Liver (tissue), 9 donors: ENCODE measurements around the gene SPTBN4. TPM values are rescaled to one million over a fixed set of nuclear protein-coding genes. Genes with fewer than 3 reads are reported as not detected.
"Not testable (repeated sequence)": the region's sequence is repeated elsewhere in the genome, so short reads cannot be mapped to it uniquely, and the experiment has no call there.

ENCODE experiments used
- DNase-seq: peaks from one replicate; pipeline ENCODE4 v3.0.0-alpha.2; 2017; ENCODE audit warnings: low spot score
- H3K27ac ChIP-seq, 2 donors: one replicate each; pipeline ENCODE4 v1.7.0; 2013; ENCODE audit warnings: inconsistent platforms in 2 of 2, low read length in 2 of 2, control low read depth in 1 of 2, low read depth in 1 of 2, mild to moderate bottlenecking in 1 of 2
- H3K27me3 ChIP-seq, 4 donors: one replicate each; pipeline versions ENCODE4 v1.6.1 to v1.7.0; 2013; ENCODE audit warnings: low read length in 3 of 4, inconsistent platforms in 1 of 4, mild to moderate bottlenecking in 1 of 4, moderate library complexity in 1 of 4; ENCODE audit not compliant: control insufficient read depth in 4 of 4, insufficient read depth in 4 of 4
- H3K36me3 ChIP-seq, 4 donors: one replicate each; pipeline versions ENCODE4 v1.6.1 to v1.7.0; 2013; ENCODE audit warnings: low read length in 3 of 4, mild to moderate bottlenecking in 3 of 4, low read depth in 1 of 4, moderate library complexity in 1 of 4; ENCODE audit not compliant: control insufficient read depth in 4 of 4, insufficient read depth in 3 of 4
- H3K4me1 ChIP-seq, 4 donors: one replicate each; pipeline versions ENCODE4 v1.6.1 to v1.7.0; 2013; ENCODE audit warnings: low read length in 3 of 4, mild to moderate bottlenecking in 3 of 4, moderate library complexity in 1 of 4; ENCODE audit not compliant: control insufficient read depth in 4 of 4, insufficient read depth in 4 of 4
- H3K4me3 ChIP-seq, 3 donors: one replicate each; pipeline versions ENCODE4 v1.6.1 to v1.7.0; 2013; ENCODE audit warnings: low read length in 3 of 3, control low read depth in 1 of 3, low read depth in 1 of 3, mild to moderate bottlenecking in 1 of 3
- H3K9ac ChIP-seq, 2 donors: one replicate each; pipeline ENCODE4 v1.7.0; 2013; ENCODE audit warnings: low read length in 2 of 2, mild to moderate bottlenecking in 2 of 2, moderate library complexity in 2 of 2, control low read depth in 1 of 2, low read depth in 1 of 2
- H3K9me3 ChIP-seq, 4 donors: one replicate each; pipeline versions ENCODE4 v1.6.1 to v1.7.0; 2013; ENCODE audit warnings: low read length in 3 of 4; ENCODE audit not compliant: control insufficient read depth in 4 of 4
- FOXA1 ChIP-seq: IDR thresholded peaks from 2 replicates; pipeline ENCODE4 v1.6.1; 2016; ENCODE audit warnings: antibody characterized with exemption
- JUND ChIP-seq, 2 donors: IDR thresholded peaks; 2 replicates each; pipeline ENCODE4 v1.6.1; 2016; ENCODE audit warnings: antibody characterized with exemption in 2 of 2
- WGBS: extraction: QIAGEN DNeasy Blood & Tissue Kit; methylation state at CpG from one replicate; pipeline ENCODE4 v1.1.7; 2013; 5-methylcytosine and 5-hydroxymethylcytosine counted together
- polyA plus RNA-seq, 2 donors: library from polyadenylated mRNA; stranded (reverse) in 1 of 2; unstranded in 1 of 2; fragments of 200-250 nt in 1 of 2; fragments of >200 nt in 1 of 2; fragmentation: Nextera tagmentation in 1 of 2; extraction: Ambion mirVana in 1 of 2; gene quantifications; one replicate each; pipeline versions ENCODE4 v1.2.1 to v1.2.3, GENCODE V29; 2013 to 2015
- total RNA-seq, 2 donors: library from RNA; depleted of rRNA; stranded (reverse); fragments of >200 nt; gene quantifications; one replicate each; pipeline ENCODE4 v1.2.3, GENCODE V29; 2014
- TF ChIP-seq, protein P1 (sequence below): IDR thresholded peaks from 2 replicates; pipeline ENCODE4 v1.6.1; 2016; ENCODE audit warnings: antibody characterized with exemption
- TF ChIP-seq, protein P2 (sequence below): IDR thresholded peaks from 2 replicates; pipeline ENCODE4 v1.6.1; 2016; ENCODE audit warnings: antibody characterized with exemption, mild to moderate bottlenecking
- TF ChIP-seq, protein P3 (sequence below): IDR thresholded peaks from 2 replicates; pipeline ENCODE4 v1.6.1; 2016; ENCODE audit warnings: antibody characterized with exemption
- donor health status: healthy.
- donor health status: healthy.
- donor health status: healthy.
- donor health status: healthy.
- donor health status: healthy.

SPTBN4 gene
- total and polyA plus RNA-seq, 4 donors, result 0.13 to 1.1 (median 0.62) TPM

DNA sequence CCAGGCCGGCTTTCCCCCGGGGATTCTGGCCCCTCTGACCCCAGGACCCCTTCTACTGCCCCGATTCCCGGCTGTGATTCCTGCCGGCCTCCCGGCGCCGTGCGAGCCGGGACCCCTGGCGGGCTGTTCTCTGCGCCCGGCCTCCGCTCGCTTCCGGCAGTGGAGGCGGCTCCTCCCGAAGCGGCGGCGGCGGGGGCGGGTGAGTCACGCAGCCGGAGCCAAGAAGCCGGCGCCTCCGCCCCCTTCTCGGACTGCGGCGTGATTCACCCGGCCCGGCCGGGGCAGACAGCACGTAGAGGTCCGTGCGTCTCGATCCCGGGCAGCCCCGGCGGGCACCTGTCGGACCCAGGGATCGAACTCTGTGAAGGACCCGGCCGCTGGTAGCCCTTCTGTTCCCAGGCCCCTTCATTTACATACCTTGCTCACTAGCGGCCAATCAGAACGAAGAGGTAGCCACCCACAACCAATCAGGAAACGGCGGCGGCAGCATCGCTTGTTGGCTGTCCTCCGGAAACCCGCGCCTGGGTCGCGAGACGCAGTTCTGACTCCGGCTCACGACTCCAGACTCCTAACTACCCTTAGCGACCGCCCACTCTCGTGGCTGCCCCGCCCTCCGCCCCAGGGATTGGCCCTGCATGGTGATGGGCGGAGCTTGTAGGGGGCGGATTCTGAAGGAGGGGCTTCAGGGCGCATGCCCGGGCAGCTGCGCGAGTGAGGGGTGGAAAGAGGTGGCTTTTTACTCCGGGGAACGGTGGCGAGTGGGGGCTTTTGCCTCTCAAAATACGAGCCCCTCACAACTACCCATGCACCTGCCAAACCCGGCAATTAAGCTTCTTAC lies 41.1 kb upstream of the SPTBN4 start, which contains the start of gene SERTAD1 (continued):
- TF ChIP-seq, protein P1, sequence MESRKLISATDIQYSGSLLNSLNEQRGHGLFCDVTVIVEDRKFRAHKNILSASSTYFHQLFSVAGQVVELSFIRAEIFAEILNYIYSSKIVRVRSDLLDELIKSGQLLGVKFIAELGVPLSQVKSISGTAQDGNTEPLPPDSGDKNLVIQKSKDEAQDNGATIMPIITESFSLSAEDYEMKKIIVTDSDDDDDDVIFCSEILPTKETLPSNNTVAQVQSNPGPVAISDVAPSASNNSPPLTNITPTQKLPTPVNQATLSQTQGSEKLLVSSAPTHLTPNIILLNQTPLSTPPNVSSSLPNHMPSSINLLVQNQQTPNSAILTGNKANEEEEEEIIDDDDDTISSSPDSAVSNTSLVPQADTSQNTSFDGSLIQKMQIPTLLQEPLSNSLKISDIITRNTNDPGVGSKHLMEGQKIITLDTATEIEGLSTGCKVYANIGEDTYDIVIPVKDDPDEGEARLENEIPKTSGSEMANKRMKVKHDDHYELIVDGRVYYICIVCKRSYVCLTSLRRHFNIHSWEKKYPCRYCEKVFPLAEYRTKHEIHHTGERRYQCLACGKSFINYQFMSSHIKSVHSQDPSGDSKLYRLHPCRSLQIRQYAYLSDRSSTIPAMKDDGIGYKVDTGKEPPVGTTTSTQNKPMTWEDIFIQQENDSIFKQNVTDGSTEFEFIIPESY, result peak; percentile 82
- TF ChIP-seq FOXA1, result peak; percentile 66

DNA sequence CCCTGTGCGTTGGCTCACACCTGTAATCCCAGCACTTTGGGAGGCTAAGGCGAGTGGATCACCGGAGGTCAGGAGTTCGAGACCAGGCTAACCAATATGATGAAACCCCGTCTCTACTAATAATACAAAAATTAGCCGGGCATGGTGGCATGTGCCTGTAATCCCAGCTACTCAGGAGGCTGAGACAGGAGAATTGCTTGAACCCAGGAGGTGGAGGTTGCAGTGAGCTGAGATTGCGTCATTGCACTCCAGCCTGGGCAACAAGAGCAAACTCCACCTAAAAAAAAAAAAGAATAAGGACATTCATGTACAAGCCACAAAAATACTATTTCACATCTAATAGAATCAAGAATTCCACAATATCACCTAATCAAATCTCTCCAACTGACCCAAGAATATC lies 38.6 kb upstream of the SPTBN4 start:
- H3K9ac ChIP-seq, H3K9me3 ChIP-seq, DNase-seq, H3K4me3 ChIP-seq, H3K27me3 ChIP-seq, H3K27ac ChIP-seq, H3K36me3 ChIP-seq: not testable (repeated sequence)
- peaks cover 0 to 22% (median 12%) of the 10 kb centered on the region in 4 donors for H3K4me1 ChIP-seq
- 95% methylated on average over 7 of the region's 7 CpGs for WGBS

DNA sequence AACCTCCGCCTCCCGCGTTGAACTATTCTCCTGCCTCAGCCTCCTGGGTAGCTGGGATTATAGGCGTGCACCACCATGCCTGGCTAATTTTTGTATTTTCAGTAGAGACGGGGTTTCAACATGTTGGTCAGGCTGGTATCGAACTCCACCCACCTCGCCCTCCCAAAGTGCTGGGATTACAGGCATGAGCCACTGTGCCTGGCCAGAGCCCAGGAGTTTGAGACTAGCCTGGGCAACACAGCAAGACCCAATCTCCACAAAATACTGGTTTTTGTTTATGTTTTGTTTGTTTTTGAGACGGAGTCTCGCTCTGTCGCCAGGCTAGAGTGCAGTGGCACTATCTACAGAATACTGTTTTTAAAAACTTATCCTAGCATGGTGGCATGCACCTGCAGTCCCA lies 36.6 kb upstream of the SPTBN4 start:
- peaks cover 0 to 19% (median 14%) of the 10 kb centered on the region in 4 donors for H3K4me1 ChIP-seq

DNA sequence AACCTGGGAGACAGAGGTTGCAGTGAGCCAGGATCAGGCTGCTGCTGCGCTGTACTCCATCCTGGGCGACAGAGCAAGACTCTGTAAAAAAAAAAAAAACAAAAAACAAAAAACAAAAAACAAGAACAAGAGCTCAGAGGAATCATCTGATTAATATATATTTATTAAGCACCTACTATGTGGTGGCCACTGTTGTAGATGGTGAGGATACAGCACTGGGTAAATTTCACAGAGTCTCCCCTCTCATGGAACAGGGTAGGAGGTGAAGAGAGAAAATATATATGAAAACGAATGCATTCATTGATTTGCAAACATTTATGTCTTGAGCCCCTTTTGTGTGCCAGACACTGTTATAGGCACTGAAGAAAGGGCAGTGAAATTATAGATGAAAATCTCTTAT lies 35.1 kb upstream of the SPTBN4 start:
- Histone ChIP-seq H3K9ac (no peak overlapping the region), H3K4me1 (peaks cover 0 to 14% (median 13%) of the 10 kb centered on the region in 4 donors), H3K27me3 (no peaks in the 10 kb centered on the region), H3K4me3 (no peak overlapping the region), H3K36me3 (no peaks in the 10 kb centered on the region), H3K27ac (no peak overlapping the region), H3K9me3 (no peaks in the 10 kb centered on the region)
- WGBS, result 90% methylated on average over 3 of the region's 3 CpGs
- TF ChIP-seq, protein P1, result no peak
- TF ChIP-seq FOXA1 (no peak), JUND (IDR thresholded peaks at IDR 0.05) (no peak)
- TF ChIP-seq, protein P2, sequence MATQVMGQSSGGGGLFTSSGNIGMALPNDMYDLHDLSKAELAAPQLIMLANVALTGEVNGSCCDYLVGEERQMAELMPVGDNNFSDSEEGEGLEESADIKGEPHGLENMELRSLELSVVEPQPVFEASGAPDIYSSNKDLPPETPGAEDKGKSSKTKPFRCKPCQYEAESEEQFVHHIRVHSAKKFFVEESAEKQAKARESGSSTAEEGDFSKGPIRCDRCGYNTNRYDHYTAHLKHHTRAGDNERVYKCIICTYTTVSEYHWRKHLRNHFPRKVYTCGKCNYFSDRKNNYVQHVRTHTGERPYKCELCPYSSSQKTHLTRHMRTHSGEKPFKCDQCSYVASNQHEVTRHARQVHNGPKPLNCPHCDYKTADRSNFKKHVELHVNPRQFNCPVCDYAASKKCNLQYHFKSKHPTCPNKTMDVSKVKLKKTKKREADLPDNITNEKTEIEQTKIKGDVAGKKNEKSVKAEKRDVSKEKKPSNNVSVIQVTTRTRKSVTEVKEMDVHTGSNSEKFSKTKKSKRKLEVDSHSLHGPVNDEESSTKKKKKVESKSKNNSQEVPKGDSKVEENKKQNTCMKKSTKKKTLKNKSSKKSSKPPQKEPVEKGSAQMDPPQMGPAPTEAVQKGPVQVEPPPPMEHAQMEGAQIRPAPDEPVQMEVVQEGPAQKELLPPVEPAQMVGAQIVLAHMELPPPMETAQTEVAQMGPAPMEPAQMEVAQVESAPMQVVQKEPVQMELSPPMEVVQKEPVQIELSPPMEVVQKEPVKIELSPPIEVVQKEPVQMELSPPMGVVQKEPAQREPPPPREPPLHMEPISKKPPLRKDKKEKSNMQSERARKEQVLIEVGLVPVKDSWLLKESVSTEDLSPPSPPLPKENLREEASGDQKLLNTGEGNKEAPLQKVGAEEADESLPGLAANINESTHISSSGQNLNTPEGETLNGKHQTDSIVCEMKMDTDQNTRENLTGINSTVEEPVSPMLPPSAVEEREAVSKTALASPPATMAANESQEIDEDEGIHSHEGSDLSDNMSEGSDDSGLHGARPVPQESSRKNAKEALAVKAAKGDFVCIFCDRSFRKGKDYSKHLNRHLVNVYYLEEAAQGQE, result no peak
- TF ChIP-seq, protein P3, sequence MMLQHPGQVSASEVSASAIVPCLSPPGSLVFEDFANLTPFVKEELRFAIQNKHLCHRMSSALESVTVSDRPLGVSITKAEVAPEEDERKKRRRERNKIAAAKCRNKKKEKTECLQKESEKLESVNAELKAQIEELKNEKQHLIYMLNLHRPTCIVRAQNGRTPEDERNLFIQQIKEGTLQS, result no peak
- no peak for DNase-seq

More for the DNA sequence above, 36.6 kb upstream of the SPTBN4 start:
- H3K4me3 ChIP-seq, H3K9me3 ChIP-seq, H3K36me3 ChIP-seq, H3K27me3 ChIP-seq, H3K27ac ChIP-seq, DNase-seq, H3K9ac ChIP-seq: not testable (repeated sequence)
- 97% methylated on average over 10 of the region's 10 CpGs for WGBS

DNA sequence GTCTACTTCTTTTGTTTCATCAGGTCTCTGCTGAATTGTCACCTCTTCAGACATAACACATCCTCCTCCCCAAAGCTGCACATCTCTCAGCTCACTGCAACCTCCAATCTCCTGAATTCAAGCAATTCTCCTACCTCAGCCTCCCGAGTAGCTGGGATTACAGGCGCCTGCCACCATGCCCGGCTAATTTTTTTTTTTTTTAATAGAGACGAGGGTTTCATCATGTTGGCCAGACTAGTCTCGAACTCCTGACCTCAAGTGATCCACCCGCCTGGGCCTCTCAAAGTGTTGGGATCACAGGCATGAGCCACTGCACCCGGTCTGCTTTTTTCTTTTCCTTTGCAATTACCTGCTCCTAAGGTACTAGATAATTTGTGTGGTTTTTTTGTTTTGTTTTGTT lies 34.0 kb upstream of the SPTBN4 start:
- 27% methylated on average over 7 of the region's 7 CpGs for WGBS
- not testable (repeated sequence) for DNase-seq, H3K9me3 ChIP-seq, H3K36me3 ChIP-seq, H3K27me3 ChIP-seq
- H3K4me3 ChIP-seq, result peak overlapping the region in 2 of 3 donors; percentile 51 to 70
- peak overlapping the region; percentile 97 to 99 for H3K9ac ChIP-seq
- peaks cover 0 to 14% (median 13%) of the 10 kb centered on the region in 4 donors for H3K4me1 ChIP-seq
- peak overlapping the region; percentile 94 to 98 for H3K27ac ChIP-seq
